Measurements from ENCODE around the gene S100A1.

S100A1 gene

GRCh38 chr1:153610811-153611301, 17.4 kb upstream of the S100A1 start:
- DNase-seq (ENCODE audit: low read depth): no peak

GRCh38 chr1:153611356-153611755, 16.9 kb upstream of the S100A1 start:
- no peak for DNase-seq (ENCODE audit: low read depth)

- no peak for DNase-seq (ENCODE audit: low read depth)
Observed at GRCh38 chr1:153612111-153612754, 16.0 kb upstream of the S100A1 start.

- no peak for DNase-seq (ENCODE audit: low read depth)
Observed at GRCh38 chr1:153612755-153613331, 15.4 kb upstream of the S100A1 start, which contains the start of gene S100A16. S100A16 (minus strand) TSS chr1:153613137; CDS start chr1:153608151, 4,986 bp downstream.

- DNase-seq (ENCODE audit: low read depth): no peak
Observed at GRCh38 chr1:153613406-153613805, 14.8 kb upstream of the S100A1 start.

GRCh38 chr1:153614189-153614900, 13.9 kb upstream of the S100A1 start:
- no peak for DNase-seq (ENCODE audit: low read depth)

- no peak for DNase-seq (ENCODE audit: low read depth)
Observed at GRCh38 chr1:153614906-153615305, 13.3 kb upstream of the S100A1 start.

- DNase-seq (ENCODE audit: low read depth): no peak
Observed at GRCh38 chr1:153615406-153615805, 12.8 kb upstream of the S100A1 start.

GRCh38 chr1:153616144-153616916, 11.9 kb upstream of the S100A1 start, which contains the start of gene S100A14:
S100A14 (minus strand) TSS chr1:153616325; CDS start chr1:153615858, 467 bp downstream.
- DNase-seq (ENCODE audit: low read depth): no peak

- DNase-seq (ENCODE audit: low read depth): no peak
Observed at GRCh38 chr1:153616917-153617311, 11.3 kb upstream of the S100A1 start.

GRCh38 chr1:153617663-153618062, 10.6 kb upstream of the S100A1 start:
- no peak for DNase-seq (ENCODE audit: low read depth)

GRCh38 chr1:153619171-153619570, 9.1 kb upstream of the S100A1 start:
- no peak for DNase-seq (ENCODE audit: low read depth)

GRCh38 chr1:153623101-153623500, 5.1 kb upstream of the S100A1 start:
- DNase-seq (ENCODE audit: low read depth): no peak

GRCh38 chr1:153624965-153625611, 3.1 kb upstream of the S100A1 start:
- no peak for DNase-seq (ENCODE audit: low read depth)

GRCh38 chr1:153626477-153626903, 1.7 kb upstream of the S100A1 start:
- DNase-seq (ENCODE audit: low read depth): no peak

- no peak for DNase-seq (ENCODE audit: low read depth)
Observed at GRCh38 chr1:153626904-153627714, 1.1 kb upstream of the S100A1 start, which contains the start of gene S100A13. S100A13 (minus strand) TSS chr1:153627505; CDS start chr1:153626472, 1,033 bp downstream.

- no peak for DNase-seq (ENCODE audit: low read depth)
Observed at GRCh38 chr1:153628638-153629342, 556 bp downstream of the S100A1 start.

- no peak for DNase-seq (ENCODE audit: low read depth)
Observed at GRCh38 chr1:153629343-153629665, 1.1 kb downstream of the S100A1 start.

- DNase-seq (ENCODE audit: low read depth): no peak
Observed at GRCh38 chr1:153629971-153630370, 1.7 kb downstream of the S100A1 start.

GRCh38 chr1:153630384-153630783, 2.1 kb downstream of the S100A1 start:
- no peak for DNase-seq (ENCODE audit: low read depth)
